Measurements from ENCODE around the gene PRAMEF26.
"Not testable (repeated sequence)": the region's sequence is repeated elsewhere in the genome, so short reads cannot be mapped to it uniquely, and the experiment has no call there.

GRCh38 chr1:13155909-13156308 lies at the start of gene PRAMEF26:
- not testable (repeated sequence) for TF ChIP-seq REST (IDR thresholded peaks at IDR 0.05; ENCODE audit: insufficient read depth in 1 of 2, low read depth in 2 of 2, low read length in 2 of 2); TAF1 (IDR thresholded peaks at IDR 0.05; ENCODE audit: borderline replicate concordance, insufficient read depth, low read length)

Data from PFSK-1 (cell line).